Panc1 (cell line): ENCODE measurements around the gene RNF214.

ENCODE experiments used
- TCF7L2 ChIP-seq: IDR thresholded peaks from 2 replicates; pipeline ENCODE4 v1.6.1; 2011; ENCODE audit warnings: mild to moderate bottlenecking, low read depth, low read length, inconsistent platforms
- TF ChIP-seq, protein P1 (sequence below): fragments of 450-650 bp; IDR thresholded peaks from 2 replicates; pipeline ENCODE4 v1.5.1; 2017; ENCODE audit warnings: mild to moderate bottlenecking

DNA sequence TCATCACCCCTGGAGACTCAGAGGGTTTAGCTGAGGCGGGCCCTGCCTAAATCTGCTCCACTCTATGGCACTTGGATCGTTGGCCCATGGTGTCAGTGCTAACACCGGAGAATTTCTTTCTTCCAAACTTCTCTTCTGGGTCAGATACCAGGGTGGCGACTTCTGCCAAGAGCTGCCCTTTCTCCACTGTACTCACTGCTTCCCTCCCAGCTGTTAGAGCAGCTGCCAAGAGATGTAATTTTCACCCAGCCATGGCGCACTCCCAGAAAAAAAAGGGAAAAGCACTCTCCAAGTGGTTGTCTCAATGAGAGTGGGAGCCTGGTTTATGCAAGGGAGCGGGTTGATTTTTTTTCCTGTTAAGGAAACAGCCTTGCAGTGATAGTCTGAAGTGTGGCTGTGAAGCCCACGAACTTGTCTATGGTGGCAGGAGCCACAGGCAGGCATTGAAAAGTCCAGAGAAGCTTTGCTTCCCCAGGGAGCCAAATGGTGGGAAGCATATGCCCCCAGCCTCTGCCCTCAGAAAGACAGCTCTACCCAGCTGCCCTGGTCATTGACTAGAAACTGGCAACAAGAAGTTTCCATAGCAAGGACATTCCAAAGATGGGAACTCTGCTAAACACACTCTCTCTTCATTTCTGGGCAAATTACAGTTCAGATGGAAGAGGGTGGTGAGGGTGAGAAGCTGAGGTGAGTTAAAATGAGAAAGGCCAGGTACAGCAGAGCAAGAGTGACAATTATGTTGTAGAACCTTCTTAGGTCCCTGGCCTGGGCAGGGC, 11.3 kb upstream of the RNF214 start:
- TF ChIP-seq, protein P1, sequence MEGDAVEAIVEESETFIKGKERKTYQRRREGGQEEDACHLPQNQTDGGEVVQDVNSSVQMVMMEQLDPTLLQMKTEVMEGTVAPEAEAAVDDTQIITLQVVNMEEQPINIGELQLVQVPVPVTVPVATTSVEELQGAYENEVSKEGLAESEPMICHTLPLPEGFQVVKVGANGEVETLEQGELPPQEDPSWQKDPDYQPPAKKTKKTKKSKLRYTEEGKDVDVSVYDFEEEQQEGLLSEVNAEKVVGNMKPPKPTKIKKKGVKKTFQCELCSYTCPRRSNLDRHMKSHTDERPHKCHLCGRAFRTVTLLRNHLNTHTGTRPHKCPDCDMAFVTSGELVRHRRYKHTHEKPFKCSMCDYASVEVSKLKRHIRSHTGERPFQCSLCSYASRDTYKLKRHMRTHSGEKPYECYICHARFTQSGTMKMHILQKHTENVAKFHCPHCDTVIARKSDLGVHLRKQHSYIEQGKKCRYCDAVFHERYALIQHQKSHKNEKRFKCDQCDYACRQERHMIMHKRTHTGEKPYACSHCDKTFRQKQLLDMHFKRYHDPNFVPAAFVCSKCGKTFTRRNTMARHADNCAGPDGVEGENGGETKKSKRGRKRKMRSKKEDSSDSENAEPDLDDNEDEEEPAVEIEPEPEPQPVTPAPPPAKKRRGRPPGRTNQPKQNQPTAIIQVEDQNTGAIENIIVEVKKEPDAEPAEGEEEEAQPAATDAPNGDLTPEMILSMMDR, result no peak
- no peak for TF ChIP-seq TCF7L2
